ENCODE measurements around the gene APOC1.

- TF ChIP-seq CTCF (conservative IDR thresholded peaks at IDR 0.05; ENCODE audit: low read length) (no peak), EZH2phosphoT487 (IDR thresholded peaks at IDR 0.05; ENCODE audit: borderline replicate concordance) (no peak)
Measured at GRCh38 chr19:44930088-44930487, 15.7 kb downstream of the APOC1 start.

All from Loucy (cell line).